Stomach (tissue), 4 donors: ENCODE data around the gene IFFO2.

Source experiments
- EP300 ChIP-seq: sonication (generic); formaldehyde crosslinking; IDR thresholded peaks from one replicate; pipeline ENCODE4 v1.6.1; 2017; ENCODE audit warnings: antibody characterized with exemption
- POLR2A ChIP-seq, 4 donors: fragments of 450-650 bp; IDR thresholded peaks; one replicate each; pipeline ENCODE4 v1.6.1; 2016; ENCODE audit warnings: antibody characterized with exemption in 4 of 4, control low read depth in 2 of 4, mild to moderate bottlenecking in 1 of 4, moderate library complexity in 1 of 4

DNA sequence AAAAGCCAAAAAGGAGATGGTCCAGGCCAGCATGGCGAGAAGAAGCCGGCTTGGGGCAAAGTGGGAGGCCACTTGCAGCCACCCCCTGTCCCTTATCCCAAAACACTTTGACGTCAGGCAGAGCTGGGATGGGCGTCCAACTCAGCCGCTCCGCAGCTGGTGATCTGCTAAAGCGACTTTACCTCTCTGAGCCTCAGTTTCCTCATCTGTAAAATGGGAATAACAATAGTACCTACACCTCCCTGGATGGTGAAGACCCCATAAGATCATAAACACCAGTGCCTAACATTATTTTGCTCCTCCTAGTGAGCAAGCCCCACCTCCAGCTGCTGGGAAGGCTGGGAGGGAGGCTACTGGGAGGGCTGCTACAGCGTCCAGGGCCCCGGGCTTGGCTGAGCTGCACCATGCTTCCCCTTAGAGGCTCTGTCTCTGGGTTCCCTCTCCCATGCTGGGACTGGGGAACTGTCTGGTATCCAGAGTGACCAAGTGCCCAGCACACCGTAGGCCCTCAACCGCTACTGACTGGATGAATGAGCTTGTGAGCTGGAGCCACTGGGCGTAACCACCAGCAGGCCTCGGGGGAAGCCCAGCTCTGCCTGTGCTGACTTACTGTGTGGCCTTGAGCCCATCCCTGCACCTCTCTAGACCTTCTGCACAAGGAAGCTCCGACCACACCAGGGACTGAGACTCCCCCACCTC is 18.3 kb downstream of the IFFO2 start:
- no peak for TF ChIP-seq POLR2A (IDR thresholded peaks at IDR 0.05)
- TF ChIP-seq EP300, result no peak
